HS-27A (cell line): Measurements from ENCODE around the gene NCAPG.

Experiments used
- DNase-seq: peaks from one replicate; pipeline ENCODE4 v3.0.0-alpha.2; 2012; ENCODE audit warnings: low read depth, missing footprints

NCAPG gene

DNA sequence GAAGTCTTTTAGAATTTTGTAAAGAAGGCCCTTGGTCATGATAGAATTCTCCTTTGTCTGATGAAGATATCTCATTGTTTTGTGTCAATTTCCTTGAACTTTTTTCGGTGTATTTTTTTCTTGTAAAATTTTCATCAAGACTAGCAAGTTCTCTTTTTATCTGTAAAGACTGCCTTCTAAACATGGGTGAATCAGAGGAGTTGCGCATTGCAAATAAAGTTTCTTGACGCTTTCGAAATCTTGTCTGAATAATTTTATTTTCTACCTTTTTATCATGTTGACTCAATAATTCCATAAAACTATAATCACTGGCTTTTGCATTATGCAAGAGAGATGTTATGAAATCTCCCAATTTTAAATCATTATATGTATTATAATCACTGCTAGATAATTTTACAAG lies 66.2 kb downstream of the NCAPG start:
- no peak for DNase-seq

GRCh38 chr4:17877661-17878060 lies 66.9 kb downstream of the NCAPG start:
- no peak for DNase-seq

GRCh38 chr4:17884063-17884462 lies 73.3 kb downstream of the NCAPG start:
- DNase-seq = no peak

DNA sequence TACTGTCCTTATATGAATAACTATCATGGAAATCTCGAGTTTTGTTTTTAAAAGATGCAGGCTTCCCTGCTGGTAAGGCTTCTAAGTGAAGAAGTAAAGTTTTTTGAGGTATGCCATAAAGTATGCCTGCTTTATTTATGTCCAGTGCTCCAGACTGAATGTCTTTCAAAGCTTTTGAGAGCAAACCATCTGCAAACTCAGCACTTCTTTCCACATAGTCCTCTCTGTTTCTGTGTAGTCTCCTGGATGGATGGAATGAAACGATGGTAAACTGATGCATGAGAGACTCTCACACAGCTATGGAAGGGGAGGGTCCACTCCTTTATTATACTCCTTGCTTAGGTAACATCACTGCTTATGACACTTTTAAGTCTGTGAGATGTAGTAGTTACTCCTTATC lies 73.7 kb downstream of the NCAPG start:
- DNase-seq = no peak

DNA sequence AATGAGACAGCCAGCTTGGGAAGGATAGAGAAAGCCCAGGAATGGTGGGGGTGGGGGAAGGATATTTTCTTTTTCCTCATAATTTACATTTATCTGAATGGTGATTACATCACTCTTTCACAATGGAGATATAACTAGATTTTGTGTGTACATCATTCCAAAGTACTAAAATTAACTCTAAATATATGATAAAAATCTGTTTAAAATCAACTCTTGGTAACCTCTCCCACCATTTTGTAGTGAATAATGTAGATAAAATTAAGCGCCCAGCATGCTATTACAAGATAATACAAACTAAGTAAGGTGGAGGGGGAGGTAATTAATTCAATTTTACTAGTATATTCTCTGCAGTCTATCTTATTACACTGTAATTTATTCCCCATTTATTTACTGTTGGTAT lies 78.9 kb downstream of the NCAPG start:
- DNase-seq = no peak

GRCh38 chr4:17894421-17894820 lies 83.6 kb downstream of the NCAPG start:
- DNase-seq = no peak
